Measurements from ENCODE around the gene UCP1.

Gene UCP1

GRCh38 chr4:140579278-140579677, 10.5 kb upstream of the UCP1 start:
- no peak overlapping the region for H3K27ac ChIP-seq
- no peak for TF ChIP-seq CTCF (conservative IDR thresholded peaks at IDR 0.05)

GRCh38 chr4:140575489-140575888, 6.7 kb upstream of the UCP1 start:
- no peak for TF ChIP-seq CTCF (conservative IDR thresholded peaks at IDR 0.05)
- no peak overlapping the region for H3K27ac ChIP-seq

GRCh38 chr4:140571620-140572019, 2.9 kb upstream of the UCP1 start:
- TF ChIP-seq CTCF (conservative IDR thresholded peaks at IDR 0.05), result no peak
- H3K27ac ChIP-seq, result no peak overlapping the region

GRCh38 chr4:140569307-140569638, 512 bp upstream of the UCP1 start:
- H3K27ac ChIP-seq, result no peak overlapping the region
- no peak for TF ChIP-seq CTCF (conservative IDR thresholded peaks at IDR 0.05)

GRCh38 chr4:140559696-140560095, 9.1 kb downstream of the UCP1 start:
- no peak overlapping the region for H3K27ac ChIP-seq

GRCh38 chr4:140557831-140558435, 10.8 kb downstream of the UCP1 start:
- TF ChIP-seq CTCF (conservative IDR thresholded peaks at IDR 0.05), result no peak

More at GRCh38 chr4:140559696-140560095, 9.1 kb downstream of the UCP1 start:
- no peak for TF ChIP-seq CTCF (conservative IDR thresholded peaks at IDR 0.05)

GRCh38 chr4:140556372-140557085, 12.2 kb downstream of the UCP1 start:
- H3K27ac ChIP-seq, result no peak overlapping the region
- no peak for TF ChIP-seq CTCF (conservative IDR thresholded peaks at IDR 0.05)

More at GRCh38 chr4:140557831-140558435, 10.8 kb downstream of the UCP1 start:
- peak overlapping the region; percentile 25; the same call in 1 of the 2 replicates for H3K27ac ChIP-seq
